GM18870 (cell line): ENCODE measurements around the gene NECAB2.

Source experiments
- ATAC-seq: cut with Tn5 transposase; IDR thresholded peaks from one replicate; pipeline ENCODE4 v1.9.1; 2021; ENCODE audit warnings: moderate library complexity; ENCODE audit not compliant: unreplicated experiment

Gene NECAB2

GRCh38 chr16:83951544-83951943 lies 16.5 kb upstream of the NECAB2 start:
- ATAC-seq: no peak

DNA sequence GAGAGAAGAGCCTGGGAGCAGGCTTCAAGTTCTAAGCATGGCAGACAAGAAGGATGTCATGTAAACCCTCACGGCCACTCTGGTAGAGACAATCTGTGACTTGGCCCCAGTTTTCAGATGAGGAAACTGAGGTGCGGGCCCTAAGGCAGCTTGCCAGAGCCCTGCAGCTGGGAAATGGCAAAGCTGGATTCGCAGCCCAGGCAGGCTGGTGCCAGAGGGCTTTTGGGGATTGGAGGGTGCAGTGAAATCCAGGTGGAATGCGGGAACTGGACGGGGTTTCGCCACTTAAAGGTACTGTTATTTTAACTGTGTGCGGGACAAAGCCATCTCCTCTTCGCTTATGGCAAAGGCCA lies 15.5 kb upstream of the NECAB2 start:
- ATAC-seq: no peak

DNA sequence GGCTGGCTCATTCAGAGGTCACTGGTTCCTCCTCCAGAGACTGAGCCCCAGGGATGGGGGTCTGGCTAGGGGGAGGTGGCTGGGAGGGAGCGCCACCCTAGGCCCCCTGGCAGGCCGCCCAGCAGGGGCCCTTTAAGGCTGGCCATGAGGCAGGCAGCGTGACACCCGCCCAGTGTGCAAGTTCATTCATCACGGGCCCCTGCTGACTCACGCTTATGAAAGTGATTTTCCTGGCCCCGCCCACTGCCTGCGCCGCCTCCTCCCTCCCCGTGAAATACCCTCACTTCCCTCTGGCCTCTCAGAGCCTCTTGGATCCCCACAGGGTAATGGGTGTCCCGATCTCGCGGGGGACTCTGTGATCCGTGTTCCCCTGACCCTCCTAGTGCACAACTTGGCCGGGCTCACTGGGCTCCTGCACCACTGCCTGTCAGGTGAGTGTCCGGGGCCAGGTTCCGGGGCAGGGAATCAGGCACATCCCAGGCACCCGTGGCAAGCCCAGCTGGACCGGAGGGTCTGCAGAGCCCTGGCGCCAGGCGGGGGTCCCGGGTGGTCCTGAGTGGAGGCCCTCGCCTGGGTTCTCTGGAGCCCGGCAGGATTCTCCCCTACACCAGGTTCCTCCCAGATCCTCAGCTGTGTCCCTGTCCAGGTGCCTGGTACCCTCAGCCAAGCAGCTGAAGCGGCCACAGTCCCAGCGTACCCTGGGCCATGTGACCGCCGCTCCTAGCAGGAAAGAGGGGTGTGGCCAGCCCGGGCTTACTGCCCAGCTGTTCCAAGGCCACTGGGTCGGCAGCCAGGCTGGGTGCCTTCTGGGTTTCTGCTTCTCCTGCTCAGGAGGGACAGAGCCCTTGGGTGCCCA lies 14.9 kb upstream of the NECAB2 start, which contains the start of gene OSGIN1:
Gene OSGIN1 (plus strand): TSS at position 301 of the 856 bp plus-strand sequence. CDS start 4,432 bp downstream, outside the sequence.
- peak; percentile 64 for ATAC-seq

GRCh38 chr16:83953796-83954576 lies 14.1 kb upstream of the NECAB2 start:
- no peak for ATAC-seq

DNA sequence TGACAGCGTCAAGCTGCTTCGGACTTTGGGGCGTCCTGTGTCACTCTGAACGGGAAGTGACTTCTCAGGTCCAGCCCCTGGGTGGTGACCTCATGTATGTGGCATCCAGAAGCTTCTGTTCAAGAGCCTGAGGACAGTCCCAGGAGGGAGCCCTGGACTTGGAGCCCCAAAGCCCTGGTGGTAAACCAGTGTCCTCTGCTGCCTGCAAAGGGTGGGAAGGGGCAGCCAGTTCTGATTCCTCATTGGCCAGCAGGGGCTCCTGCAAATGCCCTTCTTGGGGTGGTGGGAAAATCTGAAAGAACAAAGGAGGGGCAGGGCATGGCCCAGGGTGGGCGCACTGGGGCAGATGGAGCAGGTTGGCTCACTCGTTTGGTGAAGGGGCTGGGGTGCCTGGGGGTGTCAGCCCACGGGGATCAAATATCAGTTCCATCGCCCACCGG lies 13.4 kb upstream of the NECAB2 start:
- ATAC-seq: no peak

GRCh38 chr16:83955218-83956130 lies 12.6 kb upstream of the NECAB2 start:
- ATAC-seq: no peak

GRCh38 chr16:83956336-83957289 lies 11.4 kb upstream of the NECAB2 start:
- ATAC-seq: no peak

GRCh38 chr16:83957296-83957855 lies 10.7 kb upstream of the NECAB2 start:
- no peak for ATAC-seq

DNA sequence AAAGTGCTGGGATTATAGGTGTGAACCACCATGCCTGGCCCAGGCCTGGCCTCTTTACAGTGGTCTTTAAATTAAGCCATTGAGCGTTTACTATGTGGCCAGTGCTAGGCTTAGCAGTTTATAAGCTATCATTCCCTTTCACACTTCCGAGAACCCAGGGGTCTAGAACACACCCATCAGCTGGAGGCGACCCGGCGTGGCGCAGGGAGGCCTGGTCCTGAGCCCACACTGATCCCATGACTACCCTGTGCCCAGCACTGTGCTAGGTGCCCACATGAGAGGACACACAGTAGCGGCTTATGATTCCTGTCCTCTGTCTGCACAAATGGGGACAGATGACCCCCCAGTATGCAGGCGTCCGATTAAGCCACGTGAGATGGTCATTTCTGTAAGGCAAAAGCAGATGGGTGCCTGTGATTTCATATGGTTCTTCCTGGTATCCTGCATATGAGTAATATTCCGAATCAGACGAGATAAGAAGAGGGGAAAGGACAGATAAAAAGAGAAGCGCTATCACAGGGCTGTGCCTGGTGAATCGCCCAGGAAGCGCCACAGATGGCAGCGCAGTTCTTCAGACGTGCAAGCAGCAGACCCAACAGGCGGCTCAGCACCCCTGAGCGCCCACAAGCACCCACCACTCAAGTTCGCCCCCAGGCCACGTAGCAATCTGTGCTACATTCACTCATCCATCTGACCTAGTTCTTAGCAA lies 9.8 kb upstream of the NECAB2 start:
- ATAC-seq: no peak

GRCh38 chr16:83958846-83959565 lies 9.0 kb upstream of the NECAB2 start:
- no peak for ATAC-seq

DNA sequence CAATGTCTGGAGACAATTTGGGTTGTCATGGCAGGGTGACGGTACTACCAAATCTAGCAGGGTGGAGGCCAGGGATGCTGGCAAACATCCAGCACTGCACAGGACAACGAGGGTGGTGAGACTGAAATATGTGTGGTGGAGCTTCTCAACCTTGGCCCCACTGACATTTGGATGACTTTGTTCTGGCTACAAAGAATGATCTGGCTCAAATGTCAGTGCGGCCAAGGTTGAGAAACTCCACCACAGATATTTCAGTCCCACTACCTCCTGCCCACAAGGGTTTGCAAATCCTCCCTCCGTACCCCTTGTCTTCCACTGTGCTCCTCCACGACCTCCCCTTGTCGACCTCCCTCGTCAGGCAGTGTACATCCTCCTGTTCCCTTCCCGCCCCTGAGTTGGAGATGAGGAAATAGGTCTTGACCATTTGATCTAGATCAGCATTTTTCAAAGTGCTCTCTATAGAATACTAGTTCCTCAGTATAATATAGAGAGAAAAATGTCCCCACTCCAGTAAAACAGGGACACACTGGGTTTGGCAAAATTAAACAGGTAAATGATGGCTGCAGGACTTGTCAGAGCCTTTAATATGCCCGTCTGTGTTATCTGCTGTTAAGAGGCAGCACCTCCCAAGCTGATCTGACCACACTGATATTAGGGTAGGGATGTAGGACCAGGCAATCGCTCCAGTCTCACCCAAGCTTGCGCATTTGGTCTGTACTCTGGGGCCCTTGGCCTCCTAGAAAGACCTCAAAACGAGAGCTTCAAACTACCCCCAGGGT lies 8.2 kb upstream of the NECAB2 start:
- ATAC-seq: no peak

- no peak for ATAC-seq
Measured at GRCh38 chr16:83960521-83961249, 7.4 kb upstream of the NECAB2 start.

DNA sequence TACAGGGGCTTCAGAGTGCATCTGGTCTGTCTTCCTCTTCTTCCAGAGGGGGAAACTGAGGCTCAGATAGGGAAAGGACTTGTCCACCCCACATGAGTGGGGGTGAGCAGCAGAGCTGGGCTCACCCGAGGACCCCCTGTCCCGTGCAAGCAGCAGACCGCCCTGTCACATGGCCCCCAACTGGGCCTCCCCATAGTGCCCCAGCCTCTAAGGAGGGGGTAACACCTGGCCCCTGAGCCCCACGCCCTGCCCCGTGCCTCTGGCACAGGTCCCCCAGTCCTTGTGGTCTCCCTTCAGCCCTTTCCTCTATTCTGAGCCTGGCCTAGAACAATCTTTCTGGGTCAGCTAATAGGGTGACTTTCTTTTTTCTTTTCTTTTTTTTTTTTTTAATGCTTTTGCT lies 6.5 kb upstream of the NECAB2 start:
- no peak for ATAC-seq

DNA sequence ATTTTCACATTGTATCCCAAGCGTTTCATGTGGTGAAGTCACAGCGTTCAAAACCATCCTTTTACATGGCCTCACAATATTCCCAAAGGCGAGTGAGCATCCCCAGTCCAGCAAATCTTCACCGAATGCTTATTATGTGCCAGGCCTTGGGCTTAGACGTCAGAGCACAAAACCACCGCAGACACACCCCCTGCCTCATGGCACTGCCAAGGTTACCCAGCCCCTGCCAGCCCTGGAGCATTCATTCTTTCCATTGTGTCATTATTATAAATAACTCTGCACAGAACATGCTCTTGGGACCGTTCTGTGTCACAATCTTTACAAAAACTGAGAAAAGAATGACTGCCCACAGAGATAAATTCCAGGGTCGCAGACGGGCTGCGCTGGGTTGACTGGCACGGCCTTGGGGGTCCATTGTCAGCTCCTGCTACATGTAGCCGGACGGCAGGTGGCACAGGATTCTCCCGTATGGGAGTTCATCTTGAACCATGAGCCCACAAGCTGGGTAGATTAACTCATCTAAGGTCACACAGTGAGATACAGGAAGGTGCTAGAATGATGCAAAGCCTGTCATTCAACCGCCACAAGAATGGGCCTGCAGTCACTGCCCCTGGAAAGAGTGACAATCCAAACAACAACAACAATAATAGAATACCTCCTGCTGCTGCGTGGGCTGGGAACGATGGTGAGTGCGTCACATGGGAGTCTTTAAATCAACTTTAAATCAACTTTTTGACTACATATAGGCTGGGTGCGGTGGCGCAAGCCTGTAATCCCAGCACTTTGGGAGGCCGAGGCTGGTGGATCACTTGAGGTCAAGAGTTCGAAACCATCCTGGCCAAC lies 4.5 kb upstream of the NECAB2 start:
- ATAC-seq: no peak

DNA sequence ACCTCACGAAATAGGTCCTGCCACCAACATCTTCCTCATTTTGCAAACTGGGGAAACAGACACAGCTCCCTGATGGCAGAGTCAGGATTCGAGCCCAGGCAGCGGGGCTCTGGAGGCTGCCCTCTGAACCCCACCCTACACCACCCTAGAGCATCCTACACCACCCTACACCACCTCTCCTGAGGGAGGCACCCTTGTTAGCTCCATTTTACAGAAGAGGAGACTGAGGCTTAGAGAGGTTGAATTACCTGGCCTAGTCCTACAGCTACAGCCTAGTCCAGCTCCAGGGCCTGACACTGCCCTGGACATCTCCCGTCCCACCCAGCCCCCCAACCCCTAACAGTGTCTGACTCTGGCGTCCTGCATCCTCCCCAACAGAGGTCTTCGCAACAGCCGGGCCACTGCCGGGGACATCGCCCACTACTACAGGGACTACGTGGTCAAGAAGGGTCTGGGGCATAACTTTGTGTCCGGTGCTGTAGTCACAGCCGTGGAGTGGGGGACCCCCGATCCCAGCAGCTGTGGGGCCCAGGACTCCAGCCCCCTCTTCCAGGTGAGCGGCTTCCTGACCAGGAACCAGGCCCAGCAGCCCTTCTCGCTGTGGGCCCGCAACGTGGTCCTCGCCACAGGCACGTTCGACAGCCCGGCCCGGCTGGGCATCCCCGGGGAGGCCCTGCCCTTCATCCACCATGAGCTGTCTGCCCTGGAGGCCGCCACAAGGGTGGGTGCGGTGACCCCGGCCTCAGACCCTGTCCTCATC lies 3.2 kb upstream of the NECAB2 start:
- ATAC-seq: no peak
